Endothelial cell of umbilical vein (primary cell): ENCODE results near the gene HOXA1.
A peak's percentile ranks its signal among the peaks of the same experiment; 100 is the strongest.

ENCODE experiments used
- EZH2 ChIP-seq: IDR thresholded peaks from 2 replicates; pipeline ENCODE4 v1.6.1; 2012; ENCODE audit warnings: borderline replicate concordance, low read depth, mild to moderate bottlenecking, moderate library complexity, low read length, inconsistent platforms; ENCODE audit not compliant: severe bottlenecking
- FOS ChIP-seq: IDR thresholded peaks from 2 replicates; pipeline ENCODE4 v1.6.1; 2011; ENCODE audit warnings: mild to moderate bottlenecking, low read length, moderate library complexity, borderline replicate concordance; ENCODE audit not compliant: insufficient read depth
- GATA2 ChIP-seq: IDR thresholded peaks from 2 replicates; pipeline ENCODE4 v1.7.0; 2011; ENCODE audit warnings: low read depth, mild to moderate bottlenecking, moderate library complexity, mixed read lengths, low read length; ENCODE audit not compliant: insufficient read length, insufficient read depth
- JUN ChIP-seq: IDR thresholded peaks from 2 replicates; pipeline ENCODE4 v1.6.1; 2011; ENCODE audit warnings: borderline replicate concordance, low read depth; ENCODE audit not compliant: insufficient read length, insufficient read depth
- MYC ChIP-seq: IDR thresholded peaks from one replicate; pipeline ENCODE4 v1.6.1; 2011; ENCODE audit warnings: mild to moderate bottlenecking, low read depth, low read length
- POLR2A ChIP-seq: IDR thresholded peaks from 2 replicates; pipeline ENCODE4 v1.6.1; 2012; ENCODE audit warnings: low read depth, mild to moderate bottlenecking, control low read depth, low read length
- POLR2AphosphoS5 ChIP-seq: IDR thresholded peaks from 2 replicates; pipeline ENCODE4 v1.6.1; 2012; ENCODE audit warnings: low read depth, mild to moderate bottlenecking, control low read depth, low read length, moderate library complexity; ENCODE audit not compliant: insufficient read depth
- TF ChIP-seq, protein P1 (sequence below), 2 donors: IDR thresholded peaks; 1 replicate in 1 of 2; 2 replicates in 1 of 2; pipeline ENCODE4 v1.5.1; 2011; ENCODE audit warnings: low read length in 2 of 2, mild to moderate bottlenecking in 2 of 2, moderate library complexity in 2 of 2, control low read depth in 1 of 2, inconsistent platforms in 1 of 2, low read depth in 1 of 2; ENCODE audit not compliant: insufficient read depth in 1 of 2; ENCODE audit errors: extremely low read depth in 1 of 2
- TF ChIP-seq, protein P2 (sequence below): IDR thresholded peaks from 2 replicates; pipeline ENCODE4 v1.6.1; 2011; ENCODE audit not compliant: insufficient read depth, insufficient read length

DNA sequence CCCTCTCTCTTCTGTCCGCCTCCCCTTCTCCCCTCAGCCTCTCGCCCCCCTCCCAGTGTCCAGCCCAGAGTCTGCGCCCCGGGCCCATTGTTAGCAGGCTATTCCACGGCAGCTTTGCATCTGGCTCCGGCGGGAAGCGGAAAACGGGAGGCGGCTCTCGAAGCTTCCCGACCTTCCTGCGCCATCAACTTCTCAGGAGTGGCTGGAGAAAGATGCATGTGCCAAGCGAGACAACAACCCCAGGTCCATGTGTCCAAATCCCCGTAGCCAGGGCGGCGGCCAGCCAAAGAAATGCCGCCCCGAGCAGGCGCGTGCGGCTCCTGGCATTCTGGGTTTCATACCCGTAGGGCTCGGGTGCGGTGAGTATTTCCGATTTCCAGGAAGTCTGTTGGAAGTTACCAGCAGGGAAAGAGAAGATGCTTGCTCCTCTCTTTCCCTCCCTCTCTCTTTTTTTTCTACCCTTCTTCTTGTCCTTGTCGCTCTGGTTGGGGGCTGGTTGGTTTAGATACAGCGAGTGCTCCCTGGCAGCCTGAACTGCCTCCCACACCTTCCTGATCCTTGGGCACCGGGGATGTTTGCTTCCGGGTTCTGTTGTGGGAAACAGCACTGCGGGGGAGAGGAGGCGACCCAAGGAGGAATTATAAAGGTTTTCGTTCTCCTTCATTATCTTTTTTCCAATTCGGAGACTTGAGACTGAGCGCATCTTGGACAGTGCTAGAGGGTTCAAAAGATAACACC lies 7.9 kb upstream of the HOXA1 start:
- TF ChIP-seq JUN (no peak), EZH2 (no peak), POLR2A (no peak), MYC (no peak), POLR2AphosphoS5 (peak; percentile 25), FOS (no peak), GATA2 (no peak)
- TF ChIP-seq, protein P1, sequence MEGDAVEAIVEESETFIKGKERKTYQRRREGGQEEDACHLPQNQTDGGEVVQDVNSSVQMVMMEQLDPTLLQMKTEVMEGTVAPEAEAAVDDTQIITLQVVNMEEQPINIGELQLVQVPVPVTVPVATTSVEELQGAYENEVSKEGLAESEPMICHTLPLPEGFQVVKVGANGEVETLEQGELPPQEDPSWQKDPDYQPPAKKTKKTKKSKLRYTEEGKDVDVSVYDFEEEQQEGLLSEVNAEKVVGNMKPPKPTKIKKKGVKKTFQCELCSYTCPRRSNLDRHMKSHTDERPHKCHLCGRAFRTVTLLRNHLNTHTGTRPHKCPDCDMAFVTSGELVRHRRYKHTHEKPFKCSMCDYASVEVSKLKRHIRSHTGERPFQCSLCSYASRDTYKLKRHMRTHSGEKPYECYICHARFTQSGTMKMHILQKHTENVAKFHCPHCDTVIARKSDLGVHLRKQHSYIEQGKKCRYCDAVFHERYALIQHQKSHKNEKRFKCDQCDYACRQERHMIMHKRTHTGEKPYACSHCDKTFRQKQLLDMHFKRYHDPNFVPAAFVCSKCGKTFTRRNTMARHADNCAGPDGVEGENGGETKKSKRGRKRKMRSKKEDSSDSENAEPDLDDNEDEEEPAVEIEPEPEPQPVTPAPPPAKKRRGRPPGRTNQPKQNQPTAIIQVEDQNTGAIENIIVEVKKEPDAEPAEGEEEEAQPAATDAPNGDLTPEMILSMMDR (IDR thresholded peaks at IDR 0.05; ENCODE audit: extremely low read depth in 1 of 2, insufficient read depth in 1 of 2, low read depth in 1 of 2, low read length in 2 of 2): no peak
- TF ChIP-seq, protein P2, sequence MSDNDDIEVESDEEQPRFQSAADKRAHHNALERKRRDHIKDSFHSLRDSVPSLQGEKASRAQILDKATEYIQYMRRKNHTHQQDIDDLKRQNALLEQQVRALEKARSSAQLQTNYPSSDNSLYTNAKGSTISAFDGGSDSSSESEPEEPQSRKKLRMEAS: no peak
